MM.1S (cell line): Measurements from ENCODE around the gene EDC4.
A peak's percentile ranks its signal among the peaks of the same experiment; 100 is the strongest.

Source experiments
- DNase-seq: peaks from one replicate; pipeline ENCODE4 v3.0.0-alpha.2; 2015
- H2AFZ ChIP-seq: fragments of 300-600 bp; sonication (generic); 2 replicates; pipeline ENCODE4 v1.6.0; 2016; ENCODE audit warnings: antibody characterized with exemption, low read length
- H3F3A ChIP-seq: fragments of 300-600 bp; sonication (generic); 2 replicates; pipeline ENCODE4 v1.6.1; 2016; ENCODE audit warnings: mild to moderate bottlenecking, antibody characterized with exemption, low read length, moderate library complexity, mixed read lengths; ENCODE audit not compliant: insufficient read depth
- H3K27ac ChIP-seq: fragments of 300-600 bp; sonication (generic); 2 replicates; pipeline ENCODE4 v1.5.1; 2016; ENCODE audit warnings: mild to moderate bottlenecking, low read length
- H3K27me3 ChIP-seq: fragments of 300-600 bp; sonication (generic); replicated peaks from 2 replicates; pipeline ENCODE4 v1.6.0; 2016; ENCODE audit warnings: low read length; ENCODE audit not compliant: insufficient read depth
- H3K36me3 ChIP-seq: fragments of 300-600 bp; sonication (generic); replicated peaks from 2 replicates; pipeline ENCODE4 v1.6.1; 2016; ENCODE audit warnings: mild to moderate bottlenecking, low read length, mixed read lengths; ENCODE audit not compliant: insufficient read depth
- H3K4me1 ChIP-seq: fragments of 300-600 bp; sonication (generic); 2 replicates; pipeline ENCODE4 v1.6.1; 2016; ENCODE audit warnings: low read length, mixed read lengths
- H3K4me2 ChIP-seq: fragments of 300-600 bp; sonication (generic); 2 replicates; pipeline ENCODE4 v1.6.0; 2016; ENCODE audit warnings: low read depth, low read length
- H3K4me3 ChIP-seq: fragments of 300-600 bp; sonication (generic); 2 replicates; pipeline ENCODE4 v1.5.1; 2016; ENCODE audit warnings: low read length, mixed read lengths
- H3K79me2 ChIP-seq: fragments of 300-600 bp; sonication (generic); 2 replicates; pipeline ENCODE4 v1.6.1; 2016; ENCODE audit warnings: mixed run types, low read length, mixed read lengths
- H3K9ac ChIP-seq: fragments of 300-600 bp; sonication (generic); 2 replicates; pipeline ENCODE4 v1.6.1; 2016; ENCODE audit warnings: low read length, mixed read lengths
- H3K9me2 ChIP-seq: fragments of 300-600 bp; sonication (generic); replicated peaks from 2 replicates; pipeline ENCODE4 v1.6.1; 2016; ENCODE audit warnings: mild to moderate bottlenecking, low read length, mixed read lengths; ENCODE audit not compliant: insufficient read depth
- H3K9me3 ChIP-seq: fragments of 300-600 bp; sonication (generic); replicated peaks from 2 replicates; pipeline ENCODE4 v1.6.1; 2016; ENCODE audit warnings: mild to moderate bottlenecking, low read length, mixed read lengths; ENCODE audit not compliant: insufficient read depth
- H4K20me1 ChIP-seq: fragments of 300-600 bp; sonication (generic); 2 replicates; pipeline ENCODE4 v1.6.1; 2016; ENCODE audit warnings: mild to moderate bottlenecking, low read length, moderate library complexity, mixed read lengths; ENCODE audit not compliant: insufficient read depth
- CTCF ChIP-seq: fragments of 300-600 bp; sonication (generic); IDR thresholded peaks from 2 replicates; pipeline ENCODE4 v1.5.1; 2016; ENCODE audit warnings: antibody characterized with exemption, low read length, mixed read lengths
- EZH2 ChIP-seq: fragments of 300-600 bp; sonication (generic); optimal IDR thresholded peaks from 2 replicates; pipeline ENCODE3; 2017; ENCODE audit warnings: low read depth, mild to moderate bottlenecking, antibody characterized with exemption, low read length, mixed read lengths
- EZH2phosphoT487 ChIP-seq: fragments of 300-600 bp; sonication (generic); IDR thresholded peaks from 2 replicates; pipeline ENCODE4 v1.6.1; 2018; ENCODE audit warnings: antibody characterized with exemption, low read length

The EDC4 gene

DNA sequence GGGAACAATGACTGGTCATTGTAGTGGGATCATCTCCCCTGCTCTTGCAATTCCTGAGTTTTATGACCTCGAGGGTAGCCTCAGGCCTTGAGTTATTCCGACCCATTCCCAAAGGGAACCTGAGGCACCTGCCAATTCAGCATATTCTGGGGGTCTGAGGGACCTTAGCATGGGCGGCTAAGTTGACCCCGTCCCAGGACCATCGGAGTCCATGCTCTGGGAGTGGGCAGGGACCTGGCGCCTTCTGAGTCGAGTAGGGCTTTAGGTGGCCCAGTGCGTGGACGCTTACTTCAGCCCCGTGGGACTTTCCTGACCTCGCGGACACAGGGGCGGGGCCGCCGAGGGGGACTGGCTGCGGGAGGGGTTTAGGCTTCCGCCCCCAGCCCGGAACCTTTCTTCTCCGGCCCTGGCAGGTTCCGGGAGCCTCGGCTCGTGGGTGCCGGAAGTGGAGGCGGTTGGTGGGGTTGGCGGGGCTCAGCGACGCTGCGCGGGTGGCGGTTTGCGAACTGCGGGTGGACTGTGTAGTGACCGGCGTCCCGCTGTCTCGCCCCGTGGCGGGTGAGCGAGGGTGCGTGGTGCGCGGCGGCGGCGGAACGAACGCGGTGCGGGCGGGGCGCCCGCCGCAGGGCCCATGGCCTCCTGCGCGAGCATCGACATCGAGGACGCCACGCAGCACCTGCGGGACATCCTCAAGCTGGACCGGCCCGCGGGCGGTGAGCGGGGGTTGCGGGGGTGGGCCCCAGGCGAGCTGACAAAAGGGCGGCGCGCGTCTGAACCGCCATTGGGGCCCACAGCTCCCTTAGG, at the start of gene EDC4:
EDC4 (plus strand) TSS at position 422 of the 804 bp plus-strand sequence; CDS start at position 632, 210 bp downstream.
- DNase-seq: peak; percentile 84
- H3K4me2 ChIP-seq: peak within 1 kb of the TSS; percentile 94
- no peaks in the 10 kb centered on the region for H3K9me3 ChIP-seq
- H3K4me1 ChIP-seq: peaks cover 23% of the 10 kb centered on the region
- peak within 1 kb of the TSS; percentile 93 for H3K9ac ChIP-seq
- peaks cover 44% of the 10 kb centered on the region for H3K79me2 ChIP-seq
- no peaks in the 10 kb centered on the region for H4K20me1 ChIP-seq
- peak within 1 kb of the TSS; percentile 91 for H2AFZ ChIP-seq
- no peaks in the 10 kb centered on the region for H3K9me2 ChIP-seq
- peak within 1 kb of the TSS; percentile 99 for H3K4me3 ChIP-seq
- H3K36me3 ChIP-seq: no peaks in the 10 kb centered on the region
- H3F3A ChIP-seq: peaks cover 21% of the 10 kb centered on the region
- no peak for TF ChIP-seq CTCF
- TF ChIP-seq EZH2phosphoT487: no peak
- no peak for TF ChIP-seq EZH2
- H3K27me3 ChIP-seq: no peaks in the 10 kb centered on the region
- H3K27ac ChIP-seq: peak within 1 kb of the TSS; percentile 39; the same call in 1 of the 2 replicates

DNA sequence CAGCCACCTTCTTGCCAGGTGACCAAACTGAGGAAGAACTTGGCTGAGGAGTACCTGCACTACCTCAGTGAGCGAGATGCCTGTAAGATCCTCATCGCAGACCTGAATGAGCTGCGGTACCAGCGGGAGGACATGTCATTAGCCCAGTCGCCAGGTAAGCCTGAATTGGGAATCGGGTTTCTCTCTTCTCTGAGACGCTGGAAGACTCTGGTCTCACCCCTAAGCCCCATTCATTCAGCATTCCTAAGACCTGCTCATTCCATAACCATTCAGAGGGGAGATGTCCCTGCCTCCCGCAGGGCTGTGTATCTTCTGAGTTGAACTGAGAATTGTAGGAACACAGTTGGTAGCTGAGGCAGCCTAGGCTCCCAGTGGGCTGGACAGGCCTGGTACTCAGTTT, 47.7 kb upstream of the EDC4 start:
- Histone ChIP-seq H3K4me1 (no peaks in the 10 kb centered on the region), H3K9ac (no peak overlapping the region), H3K79me2 (no peaks in the 10 kb centered on the region), H3K27ac (no peak overlapping the region), H3K9me3 (no peaks in the 10 kb centered on the region), H4K20me1 (no peaks in the 10 kb centered on the region), H3K36me3 (no peaks in the 10 kb centered on the region), H3F3A (no peaks in the 10 kb centered on the region), H2AFZ (no peak overlapping the region), H3K4me2 (no peak overlapping the region), H3K4me3 (no peak overlapping the region), H3K27me3 (no peaks in the 10 kb centered on the region), H3K9me2 (no peaks in the 10 kb centered on the region)
- TF ChIP-seq EZH2: no peak
- DNase-seq: no peak

DNA sequence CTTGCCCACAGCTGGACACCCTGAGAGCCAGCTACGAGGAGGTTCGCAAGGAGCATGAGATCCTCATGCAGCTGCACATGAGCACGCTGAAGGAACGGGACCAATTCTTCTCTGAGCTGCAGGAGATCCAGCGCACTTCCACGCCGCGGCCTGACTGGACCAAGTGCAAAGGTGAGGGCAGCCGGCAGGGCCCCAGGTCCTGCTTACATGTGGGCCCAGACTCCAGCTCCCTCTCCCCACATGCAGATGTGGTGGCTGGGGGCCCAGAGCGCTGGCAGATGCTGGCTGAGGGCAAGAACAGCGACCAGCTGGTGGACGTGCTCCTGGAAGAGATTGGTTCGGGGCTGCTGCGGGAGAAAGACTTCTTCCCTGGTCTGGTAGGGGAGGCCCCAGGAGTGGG, 46.9 kb upstream of the EDC4 start:
- Histone ChIP-seq H4K20me1 (no peaks in the 10 kb centered on the region), H3F3A (no peaks in the 10 kb centered on the region), H3K9ac (no peak overlapping the region), H3K4me3 (no peak overlapping the region), H3K4me2 (no peak overlapping the region), H3K27me3 (no peaks in the 10 kb centered on the region), H3K36me3 (no peaks in the 10 kb centered on the region), H3K27ac (no peak overlapping the region), H3K79me2 (no peaks in the 10 kb centered on the region), H3K9me2 (no peaks in the 10 kb centered on the region), H2AFZ (no peak overlapping the region), H3K9me3 (no peaks in the 10 kb centered on the region), H3K4me1 (no peaks in the 10 kb centered on the region)
- DNase-seq: no peak
- no peak for TF ChIP-seq CTCF
- no peak for TF ChIP-seq EZH2
- no peak for TF ChIP-seq EZH2phosphoT487

DNA sequence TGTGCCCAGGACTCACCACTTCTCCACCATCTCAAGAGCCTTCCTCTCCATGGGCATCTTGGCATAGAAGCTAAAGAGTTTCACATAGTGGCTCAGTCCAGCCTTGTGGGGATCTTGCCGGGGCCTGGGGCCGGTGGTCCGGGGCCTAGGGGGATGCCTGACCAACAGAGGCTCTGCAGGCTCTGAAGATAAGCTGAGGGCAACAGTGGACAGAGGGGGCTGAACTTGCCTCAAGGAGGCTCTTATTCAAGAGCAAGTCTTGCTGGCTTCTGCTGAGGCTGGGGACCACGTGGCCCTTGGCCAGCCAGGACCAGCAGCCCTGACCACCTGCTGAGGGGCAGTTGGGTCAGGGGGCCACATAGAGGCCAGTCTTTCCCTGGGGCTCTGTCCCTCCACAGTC, 44.2 kb upstream of the EDC4 start:
- no peak overlapping the region for H3K4me2 ChIP-seq
- H3K9me3 ChIP-seq: no peaks in the 10 kb centered on the region
- no peak overlapping the region for H3K27ac ChIP-seq
- H3K36me3 ChIP-seq: no peaks in the 10 kb centered on the region
- H3K9me2 ChIP-seq: no peaks in the 10 kb centered on the region
- TF ChIP-seq CTCF (no peak), EZH2phosphoT487 (no peak), EZH2 (no peak)
- no peak overlapping the region for H3K9ac ChIP-seq
- no peaks in the 10 kb centered on the region for H4K20me1 ChIP-seq
- H3K27me3 ChIP-seq: no peaks in the 10 kb centered on the region
- H3K79me2 ChIP-seq: peaks cover 19% of the 10 kb centered on the region
- no peak overlapping the region for H3K4me3 ChIP-seq
- H2AFZ ChIP-seq: no peak overlapping the region
- no peak for DNase-seq
- no peaks in the 10 kb centered on the region for H3F3A ChIP-seq
- H3K4me1 ChIP-seq: no peaks in the 10 kb centered on the region
